IMR-90 (cell line): ENCODE data around the gene ANTXR2.

Experiments used
- CEBPB ChIP-seq: IDR thresholded peaks from 2 replicates; pipeline ENCODE4 v1.6.1; 2012; ENCODE audit warnings: low read depth, low read length, improper control_type of control experiment
- MAFK ChIP-seq: IDR thresholded peaks from 2 replicates; pipeline ENCODE4 v1.6.1; 2012; ENCODE audit warnings: low read depth, low read length, improper control_type of control experiment
- MAZ ChIP-seq: IDR thresholded peaks from 2 replicates; pipeline ENCODE4 v1.6.1; 2012; ENCODE audit warnings: low read depth, mild to moderate bottlenecking, low read length, improper control_type of control experiment, moderate library complexity, borderline replicate concordance
- MXI1 ChIP-seq: IDR thresholded peaks from 2 replicates; pipeline ENCODE4 v1.6.1; 2012; ENCODE audit warnings: low read depth, mild to moderate bottlenecking, low read length, moderate library complexity, borderline replicate concordance
- POLR2A ChIP-seq: IDR thresholded peaks from 2 replicates; pipeline ENCODE4 v1.6.1; 2012; ENCODE audit warnings: mild to moderate bottlenecking, low read depth, low read length
- SMC3 ChIP-seq: fragments of 150-350 bp; IDR thresholded peaks from 2 replicates; pipeline ENCODE4 v1.6.1; 2016; ENCODE audit warnings: low read depth, mild to moderate bottlenecking, antibody characterized with exemption, low read length, moderate library complexity
- TF ChIP-seq, protein P1 (sequence below): conservative IDR thresholded peaks from 2 replicates; pipeline ENCODE4 v1.5.1; 2012; ENCODE audit warnings: mild to moderate bottlenecking, low read depth, low read length, improper control_type of control experiment

DNA sequence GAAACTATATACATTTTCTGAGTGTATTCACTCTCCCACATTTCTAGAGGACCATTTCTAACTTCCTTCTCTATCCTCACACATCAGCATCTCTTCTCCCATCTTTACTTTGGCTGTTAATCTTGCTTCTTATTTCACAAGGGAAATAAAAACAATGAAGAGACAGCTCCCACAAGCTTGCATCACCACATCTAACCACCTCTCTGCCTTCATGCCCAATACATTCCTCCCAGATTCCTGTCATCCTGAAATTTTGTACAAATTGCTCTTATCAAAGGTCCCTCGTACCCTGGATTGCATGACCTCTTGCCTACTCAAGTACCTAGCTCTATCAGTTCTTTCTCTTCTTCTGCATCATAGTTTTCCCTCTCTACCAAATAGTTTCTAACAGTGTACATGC, 215.2 kb downstream of the ANTXR2 start:
- TF ChIP-seq, protein P1, sequence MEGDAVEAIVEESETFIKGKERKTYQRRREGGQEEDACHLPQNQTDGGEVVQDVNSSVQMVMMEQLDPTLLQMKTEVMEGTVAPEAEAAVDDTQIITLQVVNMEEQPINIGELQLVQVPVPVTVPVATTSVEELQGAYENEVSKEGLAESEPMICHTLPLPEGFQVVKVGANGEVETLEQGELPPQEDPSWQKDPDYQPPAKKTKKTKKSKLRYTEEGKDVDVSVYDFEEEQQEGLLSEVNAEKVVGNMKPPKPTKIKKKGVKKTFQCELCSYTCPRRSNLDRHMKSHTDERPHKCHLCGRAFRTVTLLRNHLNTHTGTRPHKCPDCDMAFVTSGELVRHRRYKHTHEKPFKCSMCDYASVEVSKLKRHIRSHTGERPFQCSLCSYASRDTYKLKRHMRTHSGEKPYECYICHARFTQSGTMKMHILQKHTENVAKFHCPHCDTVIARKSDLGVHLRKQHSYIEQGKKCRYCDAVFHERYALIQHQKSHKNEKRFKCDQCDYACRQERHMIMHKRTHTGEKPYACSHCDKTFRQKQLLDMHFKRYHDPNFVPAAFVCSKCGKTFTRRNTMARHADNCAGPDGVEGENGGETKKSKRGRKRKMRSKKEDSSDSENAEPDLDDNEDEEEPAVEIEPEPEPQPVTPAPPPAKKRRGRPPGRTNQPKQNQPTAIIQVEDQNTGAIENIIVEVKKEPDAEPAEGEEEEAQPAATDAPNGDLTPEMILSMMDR = no peak
- no peak for TF ChIP-seq POLR2A
- no peak for TF ChIP-seq MXI1
- no peak for TF ChIP-seq CEBPB
- no peak for TF ChIP-seq MAFK
- no peak for TF ChIP-seq MAZ
- no peak for TF ChIP-seq SMC3
